Mesenteric fat pad (tissue), 1 donor: ENCODE data around the gene ANHX. TPM values are rescaled to one million over a fixed set of nuclear protein-coding genes. Genes with fewer than 3 reads are reported as not detected.
"Not testable (repeated sequence)": the region's sequence is repeated elsewhere in the genome, so short reads cannot be mapped to it uniquely, and the experiment has no call there.

Experiments used
- DNase-seq: peaks from one replicate; pipeline ENCODE4 v3.0.0-alpha.2; 2020; ENCODE audit warnings: low spot score
- long read RNA-seq: library from polyadenylated mRNA; unstranded; transcript quantifications from one replicate; pipeline ENCODE4 v2.0.0, GENCODE V29; 2020
- total RNA-seq: library from RNA; stranded (reverse); fragmentation: NEBNext Ultra II Directional; extraction: Animal tissue kit (Norgen Biotek cat#: 25700); gene quantifications from one replicate; pipeline ENCODE4 v1.2.1, GENCODE V29; 2021
- donor health status: DM: yes; HTN: yes; CAD: no.

ANHX gene
- not detected for total RNA-seq
- long read RNA-seq: 0 reads

DNA sequence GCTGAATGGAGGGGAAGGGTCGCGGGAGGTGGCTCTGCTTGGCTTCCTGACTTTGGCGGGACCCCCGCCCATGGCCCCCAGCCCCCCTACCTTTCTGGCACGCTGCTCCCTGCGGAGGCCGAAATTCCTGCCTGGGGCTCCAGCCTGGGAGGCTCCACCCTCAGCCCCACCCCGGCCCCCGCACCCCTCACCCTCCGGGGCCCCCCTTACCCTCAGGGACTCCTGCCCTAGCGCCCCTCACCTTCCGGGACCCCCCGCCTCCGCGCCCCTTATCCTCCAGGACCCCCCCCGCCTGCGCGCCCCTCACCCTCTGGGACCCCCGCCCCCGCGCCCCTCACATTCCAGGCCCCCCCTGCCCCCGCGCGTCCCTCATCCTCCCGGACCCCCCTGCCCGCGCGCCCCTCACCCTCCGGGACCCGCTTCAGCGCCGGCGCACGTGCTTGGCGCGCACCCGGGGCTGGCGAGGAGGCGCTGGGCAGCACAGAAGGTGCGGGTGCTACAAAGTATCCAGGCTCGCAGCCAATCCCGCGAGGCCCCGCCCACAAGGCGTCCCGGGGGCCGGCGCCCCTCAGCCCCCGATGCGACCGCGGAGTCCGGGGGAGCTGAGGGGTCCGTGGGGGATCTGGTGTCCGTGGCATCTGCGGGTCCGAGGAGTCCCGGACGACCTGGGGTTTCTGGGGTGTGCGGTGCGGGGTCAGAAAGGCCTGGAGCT is at the start of gene ANHX:
TSS of gene ANHX (minus strand) at position 477 of the 712 bp plus-strand sequence. CDS start 1,521 bp downstream, outside the sequence.
- no peak for DNase-seq

DNA sequence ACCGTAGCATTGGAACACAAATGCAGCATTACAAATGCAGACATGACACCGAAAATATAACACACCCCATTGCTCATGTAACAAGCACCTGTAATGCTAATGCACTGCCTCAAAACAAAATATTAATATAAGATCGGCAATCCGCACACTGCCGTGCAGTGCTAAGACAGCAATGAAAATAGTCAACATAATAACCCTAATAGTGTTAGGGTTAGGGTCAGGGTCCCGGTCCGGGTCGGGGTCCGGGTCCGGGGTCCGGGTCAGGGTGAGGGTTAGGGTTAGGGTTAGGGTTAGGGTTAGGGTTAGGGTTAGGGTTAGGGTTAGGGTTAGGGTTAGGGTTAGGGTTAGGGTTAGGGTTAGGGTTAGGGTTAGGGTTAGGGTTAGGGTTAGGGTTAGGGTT is 29.0 kb upstream of the ANHX start:
- DNase-seq: not testable (repeated sequence)

DNA sequence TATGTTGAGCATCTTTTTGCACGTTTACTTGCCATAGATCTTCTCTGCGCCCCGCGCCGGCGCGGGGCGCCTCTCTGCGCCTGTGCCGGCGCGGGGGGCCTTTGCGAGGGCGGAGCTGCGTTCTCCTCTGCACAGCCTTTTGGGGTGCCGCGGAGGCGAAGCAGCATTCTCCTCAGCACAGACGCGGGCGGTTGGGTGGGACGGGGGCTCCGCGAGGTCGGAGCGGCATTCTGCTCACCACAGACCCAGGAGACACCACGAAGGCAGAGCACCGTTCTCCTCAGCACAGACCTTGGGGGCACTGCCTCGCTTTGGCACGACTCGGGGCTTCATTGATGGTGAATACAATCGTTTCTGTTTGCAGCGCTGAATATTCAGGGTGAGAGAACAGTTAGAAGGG is 28.5 kb upstream of the ANHX start:
- DNase-seq: no peak

DNA sequence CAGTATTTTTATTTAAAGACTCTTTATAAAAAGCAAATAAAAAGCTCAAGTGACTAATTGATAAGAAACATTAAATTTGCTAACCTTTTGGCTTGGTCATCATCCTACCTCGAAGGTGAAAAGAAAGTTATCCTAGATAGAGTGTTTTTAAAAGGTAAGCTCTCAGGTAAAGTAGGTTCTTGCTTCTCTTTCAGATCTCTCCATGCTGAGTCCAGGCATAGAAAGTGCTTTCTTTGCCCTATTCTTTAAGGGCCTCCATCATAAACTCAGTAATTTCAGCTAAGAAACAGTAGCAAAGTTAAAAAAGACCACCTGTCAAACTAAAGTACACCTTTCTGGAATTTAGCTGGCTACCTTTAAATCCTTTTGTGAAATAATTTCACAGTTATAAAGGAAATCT is 20.6 kb upstream of the ANHX start:
- DNase-seq: no peak

DNA sequence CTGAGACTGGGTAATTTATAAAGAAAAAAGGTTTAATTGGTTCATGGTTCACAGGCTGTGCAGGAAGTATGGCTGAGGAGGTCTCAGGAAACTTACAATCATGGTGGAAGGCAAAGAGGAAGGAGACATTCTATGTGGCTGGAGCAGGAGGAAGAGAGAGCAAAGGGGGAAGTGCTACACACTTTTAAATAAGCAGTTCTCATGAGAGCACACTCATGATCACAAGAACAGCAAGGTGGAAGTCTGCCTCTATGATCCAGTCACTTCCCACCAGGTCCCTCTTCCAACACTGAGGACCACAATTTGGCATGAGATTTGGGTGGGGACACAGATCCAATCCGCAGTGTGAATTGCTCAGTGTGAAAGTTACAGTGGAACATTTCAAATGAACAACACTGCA is 20.2 kb upstream of the ANHX start:
- not testable (repeated sequence) for DNase-seq

DNA sequence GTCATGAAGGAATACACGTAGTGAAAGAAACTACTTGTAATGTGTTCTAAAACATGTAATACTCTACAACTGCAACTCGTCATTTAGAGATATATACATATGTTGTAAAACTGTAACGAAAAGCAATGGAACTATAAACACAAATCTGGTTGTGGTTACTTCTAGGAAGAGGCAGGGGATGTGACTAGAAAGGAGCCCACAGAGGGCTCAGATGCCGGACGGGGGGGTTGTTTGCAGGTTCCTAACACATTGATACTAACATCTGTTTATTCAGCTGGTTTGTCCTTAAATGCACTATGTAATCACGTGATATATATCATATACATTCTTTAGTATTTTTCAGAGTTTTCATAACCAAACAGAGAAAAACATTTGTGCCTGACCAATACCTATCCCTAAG is 16.1 kb upstream of the ANHX start:
- no peak for DNase-seq

DNA sequence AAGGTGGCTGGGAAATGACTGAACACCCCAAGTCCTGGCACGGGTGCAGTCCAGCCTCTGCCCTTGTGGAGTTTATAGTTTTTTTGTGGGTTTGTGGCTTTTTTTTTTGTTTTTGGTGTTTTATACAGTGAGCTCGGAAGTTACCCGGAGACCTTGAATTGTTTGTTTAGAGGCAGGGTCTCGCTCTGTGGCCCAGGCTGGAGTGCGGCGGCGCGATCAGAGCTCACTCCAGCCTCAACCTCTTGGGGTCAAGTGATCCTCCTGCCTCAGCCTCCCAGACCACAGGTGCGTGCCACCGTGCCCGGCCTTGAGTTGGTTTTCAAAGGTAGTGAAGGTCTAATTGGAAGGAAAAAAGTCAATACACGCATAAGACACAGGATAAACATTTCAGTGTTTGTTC is 879 bp upstream of the ANHX start:
- no peak for DNase-seq

DNA sequence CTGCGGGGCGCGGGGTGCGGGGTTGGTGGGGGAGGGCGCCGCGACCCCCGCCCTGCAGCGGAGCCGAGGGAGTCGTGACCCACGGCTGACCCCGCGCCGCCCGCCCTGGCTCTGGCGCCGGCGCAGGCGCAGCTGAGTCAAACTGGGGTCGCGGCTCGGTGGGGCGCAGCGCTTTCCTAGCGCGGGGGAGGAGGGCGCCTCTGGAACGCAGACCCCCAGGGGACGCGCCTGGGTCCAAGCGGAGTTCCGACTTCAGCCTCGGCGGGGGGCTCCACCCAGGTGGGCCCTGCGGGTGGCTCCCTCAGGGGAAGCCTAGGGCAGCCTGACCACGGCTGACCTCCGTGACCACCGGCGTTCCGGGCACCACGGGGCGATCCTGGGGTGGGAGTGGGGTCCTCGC is 467 bp upstream of the ANHX start:
- no peak for DNase-seq

DNA sequence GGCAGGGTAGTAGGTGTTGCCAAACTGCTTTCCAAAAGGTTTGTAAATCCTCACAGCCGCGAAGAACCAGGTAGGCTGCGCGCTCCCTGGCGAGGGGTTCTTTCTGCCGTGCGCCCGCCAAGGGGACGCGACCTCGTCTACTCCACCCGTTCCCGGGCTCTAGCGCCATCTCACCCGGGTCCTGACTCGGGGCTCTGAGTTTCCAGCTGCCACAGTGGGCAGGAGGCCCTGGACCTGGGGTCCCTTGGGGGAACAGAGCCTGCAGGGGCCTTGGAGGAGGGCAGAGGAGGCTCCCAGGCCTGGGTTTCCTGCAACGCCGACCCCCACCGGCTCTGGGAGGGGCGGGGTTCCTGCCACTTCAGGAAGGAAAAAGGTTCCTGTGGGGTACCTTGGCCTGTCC is 706 bp downstream of the ANHX start:
- no peak for DNase-seq

DNA sequence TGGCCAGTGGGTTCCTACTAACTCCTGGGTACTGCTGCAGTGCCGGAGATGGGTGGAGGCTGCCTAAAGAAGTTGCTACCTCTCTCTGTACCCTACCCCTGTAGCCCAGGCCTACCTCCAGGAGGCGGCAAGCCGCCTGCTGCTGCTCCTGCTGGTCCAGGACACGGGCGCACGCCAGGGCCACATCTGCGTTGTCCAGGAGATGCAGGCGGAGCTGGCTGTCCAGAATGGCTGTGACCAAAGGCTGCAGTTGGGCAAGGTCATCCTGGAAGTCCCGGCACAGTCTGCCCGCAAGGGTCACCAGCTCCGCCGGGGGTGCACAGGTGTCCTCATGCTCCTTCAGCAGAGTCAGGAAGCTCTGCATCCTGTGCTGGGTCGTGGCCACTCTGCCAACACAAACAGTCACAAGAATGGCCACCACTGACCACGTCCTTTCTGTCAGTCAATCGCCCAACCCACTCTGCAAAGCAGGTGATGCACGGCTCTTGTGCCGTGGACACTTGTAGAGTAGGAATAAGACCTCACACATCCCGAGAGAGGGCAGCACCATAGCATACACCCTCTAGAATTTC is 1.6 kb downstream of the ANHX start:
- DNase-seq: no peak

DNA sequence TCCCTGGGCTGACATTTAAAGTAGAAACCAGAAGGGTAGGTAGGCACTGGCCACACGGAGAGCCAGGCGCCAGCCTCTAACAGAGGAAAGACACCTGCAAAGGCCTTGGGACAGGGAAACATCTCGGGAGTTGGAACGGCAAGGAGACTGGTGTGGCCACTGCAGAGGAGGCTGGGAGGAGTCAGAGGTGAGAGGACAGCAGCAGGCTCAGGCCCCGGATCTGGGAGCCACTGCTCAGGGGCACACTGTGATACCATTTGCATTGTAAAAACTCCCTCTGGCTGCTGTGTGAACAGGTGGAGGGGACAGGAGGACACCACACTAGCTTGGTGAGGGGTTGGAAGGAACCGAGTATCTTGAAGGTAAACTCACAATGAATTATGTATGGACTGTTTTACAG is 2.7 kb downstream of the ANHX start:
- DNase-seq: no peak

DNA sequence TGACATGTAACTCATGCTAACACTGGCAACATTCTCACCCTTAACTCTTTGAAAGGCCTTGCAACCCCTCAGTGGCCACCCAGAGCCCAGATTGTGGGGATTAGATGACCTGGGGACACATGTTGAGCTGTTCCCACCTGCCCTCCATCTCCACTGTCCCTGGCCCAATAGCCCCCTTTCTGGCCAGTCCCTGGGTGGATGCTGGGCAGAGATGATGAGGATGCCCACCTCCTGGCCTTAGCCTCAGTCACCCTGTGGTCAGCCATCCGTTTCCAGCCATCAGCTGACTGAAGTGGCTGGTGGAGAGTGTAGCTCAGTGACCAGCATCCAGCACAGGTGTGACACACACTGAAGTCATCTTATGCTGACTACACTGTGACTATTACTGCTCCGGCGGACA is 4.7 kb downstream of the ANHX start:
- no peak for DNase-seq

DNA sequence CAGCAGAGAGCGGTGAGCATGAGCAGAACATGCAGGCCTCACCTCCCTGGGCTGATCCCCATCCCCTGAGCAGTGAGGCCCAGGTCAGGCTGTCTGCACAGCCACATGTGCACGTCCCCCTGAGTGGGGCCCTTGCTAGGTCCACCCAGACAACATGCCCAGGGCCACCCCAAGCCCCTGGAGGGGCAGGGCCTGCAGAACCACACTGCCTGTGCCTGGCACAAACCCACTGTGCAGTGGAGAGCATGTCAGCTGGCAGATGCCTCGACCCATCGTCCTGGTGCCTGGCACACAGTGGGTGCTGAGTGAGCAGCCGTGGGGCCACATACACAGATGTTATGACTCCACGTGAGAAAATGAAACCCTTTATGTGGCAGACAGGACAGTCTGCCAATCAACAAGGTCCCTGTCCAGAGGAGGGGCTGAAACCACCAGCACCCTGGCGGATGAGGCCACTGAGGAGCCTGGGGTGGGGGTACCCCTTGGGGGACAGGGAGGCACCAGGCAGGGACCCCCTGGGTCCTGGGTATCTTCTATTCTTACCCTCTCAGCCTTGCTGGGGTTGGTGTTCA is 8.3 kb downstream of the ANHX start:
- DNase-seq: no peak

DNA sequence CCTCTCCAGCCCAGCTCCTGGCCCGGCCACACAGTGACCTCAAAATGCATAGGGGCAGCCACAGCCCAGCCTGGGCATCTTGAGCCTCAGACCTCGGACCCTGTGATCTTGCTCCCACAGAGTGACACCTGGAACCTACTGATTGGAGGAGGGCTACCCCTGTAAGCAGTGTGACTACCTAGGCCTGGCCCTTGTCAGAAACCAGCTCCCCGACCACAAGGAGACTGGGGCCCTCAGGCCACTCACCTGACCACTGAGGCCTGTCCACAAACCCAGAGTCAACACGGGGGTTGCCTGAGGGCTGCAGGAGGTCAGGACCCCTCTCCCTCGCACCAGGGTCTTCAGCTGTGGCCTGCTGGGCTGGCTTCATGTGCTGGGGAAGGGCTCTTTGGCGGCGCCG is 9.0 kb downstream of the ANHX start:
- DNase-seq: no peak

DNA sequence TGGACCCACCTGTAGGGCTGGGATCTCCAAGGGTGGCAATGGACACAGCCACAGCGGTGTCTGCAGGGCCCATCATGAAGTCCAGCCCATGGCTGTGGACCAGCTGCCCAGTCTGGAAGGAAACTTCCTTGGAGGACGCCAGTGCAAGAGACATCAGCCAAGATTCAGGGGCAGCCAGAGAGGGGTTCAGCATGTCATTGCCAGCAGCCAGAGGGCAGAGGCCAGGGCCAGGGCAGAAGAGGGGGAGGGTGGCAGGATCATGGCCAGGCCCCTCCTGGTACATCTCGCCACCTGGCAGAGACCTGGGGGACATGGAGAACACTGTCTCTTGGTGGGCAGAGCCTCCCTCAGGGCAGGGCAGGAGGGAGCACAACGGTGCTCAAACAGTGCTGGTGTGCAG is 10.2 kb downstream of the ANHX start:
- no peak for DNase-seq

DNA sequence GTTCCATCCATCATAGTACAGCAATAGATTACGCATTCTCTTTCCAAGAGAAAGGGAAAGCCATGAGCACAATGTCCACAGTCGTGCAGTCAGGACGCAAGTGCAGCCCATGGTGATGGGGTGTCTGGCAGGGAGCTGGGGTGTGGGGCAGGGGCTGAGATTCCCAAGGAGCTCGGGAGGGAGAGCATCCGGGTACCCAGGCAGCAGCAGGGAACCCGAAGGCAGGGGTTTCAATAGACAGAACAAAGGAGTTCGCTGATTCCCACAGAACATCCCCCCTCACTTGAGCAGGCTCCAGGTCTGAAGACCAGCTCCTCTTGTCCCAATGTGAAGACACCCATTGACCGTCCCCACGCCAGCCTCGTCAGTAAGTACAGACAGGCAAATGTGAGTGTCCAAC is 13.5 kb downstream of the ANHX start:
- DNase-seq: no peak

DNA sequence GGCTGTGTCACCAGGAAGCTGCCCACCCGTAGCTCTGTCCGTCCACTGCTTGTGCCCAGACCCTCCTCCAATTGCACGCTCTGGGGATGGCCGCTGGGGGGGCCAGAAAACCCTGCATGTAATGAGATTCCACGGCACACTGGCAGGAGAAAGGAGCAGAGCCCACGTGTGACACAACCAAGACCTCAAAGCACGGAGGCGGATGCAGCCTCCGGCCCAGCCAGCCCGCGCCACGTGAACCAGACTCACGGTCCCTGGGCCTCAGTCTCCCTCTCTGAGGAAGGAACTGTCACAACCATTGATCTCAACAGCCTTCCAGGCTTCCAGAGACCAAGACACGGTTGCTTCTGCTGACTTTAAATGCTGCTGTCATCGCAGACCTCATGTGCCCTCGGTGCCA is 14.4 kb downstream of the ANHX start:
- no peak for DNase-seq

DNA sequence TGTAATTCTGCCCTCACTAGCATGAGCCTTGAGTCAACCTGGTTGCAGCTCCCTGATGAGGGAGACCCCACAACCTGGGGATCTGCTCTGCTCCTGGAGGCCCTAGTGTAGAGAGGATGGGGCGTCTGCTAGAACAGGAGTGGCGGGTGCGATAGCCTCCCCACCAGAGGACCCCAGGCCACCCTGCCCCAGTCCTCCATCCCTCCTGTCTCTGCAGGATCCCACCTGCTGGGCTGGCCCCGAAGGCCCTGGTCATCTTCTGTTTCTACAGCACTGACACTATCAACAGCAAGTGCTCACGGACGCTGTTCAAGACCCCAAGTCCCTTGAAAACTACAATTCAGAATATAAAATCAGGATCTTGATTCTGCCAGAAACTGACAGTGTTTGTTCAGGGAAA is 15.2 kb downstream of the ANHX start:
- DNase-seq: no peak

DNA sequence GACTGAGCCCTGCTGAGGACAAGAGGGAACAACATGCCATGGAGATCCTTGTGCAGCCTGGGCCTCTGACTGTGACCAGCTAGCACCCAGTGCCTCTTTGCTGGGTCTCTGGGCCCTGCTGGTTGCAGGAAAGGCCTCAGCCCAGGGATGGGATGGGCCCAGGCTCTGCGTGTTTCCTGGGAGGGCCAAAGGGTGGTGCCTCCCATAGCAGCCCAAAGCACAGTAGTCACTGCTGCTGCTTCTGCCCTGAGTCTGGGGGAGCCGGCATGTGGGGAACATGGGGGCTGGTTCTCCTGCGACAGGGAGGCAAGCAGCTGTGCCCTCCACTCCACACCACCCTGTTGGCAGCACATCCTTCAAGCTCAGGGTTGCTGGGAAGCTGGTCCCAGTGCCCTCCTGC is 18.5 kb downstream of the ANHX start:
- no peak for DNase-seq

DNA sequence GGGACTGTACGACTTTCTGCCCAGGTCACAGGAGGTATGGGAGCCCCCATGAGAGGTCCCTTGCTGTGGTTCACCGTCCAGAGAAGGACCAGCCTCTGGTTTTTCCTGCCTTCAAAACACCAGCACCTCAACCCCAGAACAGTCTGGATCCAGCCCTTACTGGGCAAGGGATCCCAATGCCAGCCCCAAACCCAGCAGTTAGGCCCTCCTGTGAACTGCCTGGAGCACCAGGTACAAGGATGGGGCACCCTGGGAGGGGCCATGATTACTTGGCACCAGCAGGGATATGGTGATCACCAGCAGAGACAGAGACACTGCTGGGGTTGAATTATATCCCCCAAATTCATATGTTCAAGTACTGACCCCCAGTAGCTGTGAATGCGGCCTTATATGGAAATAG is 20.0 kb downstream of the ANHX start:
- DNase-seq: no peak

DNA sequence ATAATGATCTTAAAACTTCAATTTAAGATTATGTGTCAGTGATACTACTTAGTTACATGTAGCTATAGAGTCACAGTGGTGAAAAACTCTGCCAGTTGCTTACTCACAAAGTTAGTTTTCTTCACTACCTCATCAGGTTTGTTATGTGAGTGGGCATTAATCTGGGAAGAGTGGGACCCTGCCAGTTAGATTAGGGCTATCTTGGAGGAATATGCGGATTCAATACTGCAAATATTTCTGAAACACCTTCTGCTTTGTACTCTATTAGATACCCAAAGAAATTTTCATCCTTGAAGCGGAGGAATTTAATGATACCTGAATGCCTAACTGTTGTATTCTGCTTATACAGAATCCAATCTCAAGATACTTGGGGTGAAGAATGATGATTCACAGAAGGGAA is 29.3 kb downstream of the ANHX start:
- DNase-seq: no peak

DNA sequence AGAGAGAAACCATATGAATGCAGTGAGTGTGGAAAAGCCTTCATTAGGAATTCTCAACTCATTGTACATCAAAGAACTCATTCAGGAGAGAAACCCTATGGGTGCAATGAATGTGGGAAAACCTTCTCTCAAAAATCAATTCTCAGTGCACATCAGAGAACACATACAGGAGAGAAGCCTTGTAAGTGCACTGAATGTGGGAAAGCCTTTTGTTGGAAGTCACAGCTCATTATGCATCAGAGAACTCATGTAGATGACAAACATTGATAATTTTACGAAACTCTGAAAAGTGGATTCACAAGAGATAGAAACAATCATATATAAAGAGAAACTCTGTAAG is 31.4 kb downstream of the ANHX start:
- no peak for DNase-seq
